ENCODE data around the gene FRMD4A.

- TF ChIP-seq CTCF (IDR thresholded peaks at IDR 0.05; ENCODE audit: insufficient read depth, low read length) (no peak), POLR2AphosphoS5 (IDR thresholded peaks at IDR 0.05; ENCODE audit: low read depth) (no peak), REST (IDR thresholded peaks at IDR 0.05; ENCODE audit: insufficient replicate concordance, low read depth) (no peak)
Measured at GRCh38 chr10:13902868-13903587, 427.7 kb downstream of the FRMD4A start.

Data from HL-60 (cell line).